ENCODE data around the gene LRRC39. TPM values are rescaled to one million over a fixed set of nuclear protein-coding genes. Genes with fewer than 3 reads are reported as not detected.
A peak's percentile ranks its signal among the peaks of the same experiment; 100 is the strongest.

The LRRC39 gene
- total RNA-seq, 1 experiment from 2014 or later: not detected

DNA sequence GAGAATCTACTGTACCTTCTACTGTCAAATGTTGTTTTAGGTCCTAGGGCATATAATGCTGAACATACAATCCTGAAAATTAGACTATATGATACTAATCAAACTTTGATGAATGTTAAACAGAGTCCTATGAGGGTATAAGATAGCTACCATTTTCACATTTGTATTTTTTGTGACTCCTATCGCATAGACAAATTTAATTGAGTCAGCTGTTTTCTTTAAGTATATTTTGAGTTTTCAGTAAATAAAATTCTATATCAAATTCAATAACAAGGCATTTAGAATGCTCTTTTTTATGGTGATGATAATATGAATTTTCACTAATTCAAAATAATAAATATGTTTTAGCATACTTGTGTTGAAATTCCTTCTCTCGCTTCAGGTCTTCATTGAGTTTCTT, 10.0 kb downstream of the LRRC39 start:
- no peaks in the 10 kb centered on the region for H3K9me3 ChIP-seq
- no peaks in the 10 kb centered on the region for H3K27me3 ChIP-seq
- no peaks in the 10 kb centered on the region for H3K36me3 ChIP-seq
- no peak overlapping the region for H3K4me3 ChIP-seq
- no peak for DNase-seq

DNA sequence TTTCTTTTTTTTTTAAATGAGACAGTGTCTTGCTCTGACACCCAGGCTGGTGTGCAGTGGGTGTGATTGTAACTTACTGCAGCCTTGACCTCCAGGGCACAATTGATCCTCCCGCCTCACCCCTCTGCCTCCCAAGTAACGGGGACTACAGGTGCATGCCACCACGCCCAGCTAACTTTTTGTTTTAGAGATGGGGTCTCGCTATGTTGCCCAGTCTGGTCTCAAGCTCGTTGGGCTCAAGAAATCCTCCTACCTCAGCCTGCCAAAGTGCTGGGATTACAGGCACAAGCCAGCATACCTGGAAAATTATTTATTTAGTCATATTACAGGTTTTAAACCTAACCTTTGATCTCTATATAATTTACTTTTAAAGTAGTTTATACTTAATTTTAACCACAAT, 13.4 kb downstream of the LRRC39 start:
- no peaks in the 10 kb centered on the region for H3K36me3 ChIP-seq
- no peaks in the 10 kb centered on the region for H3K27me3 ChIP-seq
- H3K4me3 ChIP-seq: no peak overlapping the region
- H3K9me3 ChIP-seq: no peaks in the 10 kb centered on the region
- no peak for DNase-seq

DNA sequence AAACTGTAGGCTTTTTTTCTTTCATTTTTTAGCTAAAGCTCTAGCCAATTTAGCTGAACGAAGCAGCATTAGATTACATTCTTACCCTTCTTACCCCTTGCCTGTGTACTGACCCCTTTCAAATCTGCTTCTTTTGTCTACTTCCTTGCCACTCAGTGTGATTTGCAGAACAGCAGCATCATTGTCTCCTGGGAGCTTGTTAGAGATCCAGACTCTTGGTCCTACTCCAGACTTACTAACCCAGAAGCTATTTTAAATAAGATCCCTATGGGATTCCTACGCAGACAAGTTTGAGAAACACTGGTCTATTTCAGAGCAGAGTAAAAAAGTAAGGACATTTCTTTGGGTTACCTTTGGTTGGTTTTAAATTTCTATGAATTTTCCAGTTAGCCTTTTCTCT, 13.8 kb downstream of the LRRC39 start:
- Histone ChIP-seq H3K4me3 (no peak overlapping the region), H3K36me3 (no peaks in the 10 kb centered on the region), H3K9me3 (no peaks in the 10 kb centered on the region), H3K27me3 (no peaks in the 10 kb centered on the region)
- DNase-seq: no peak

DNA sequence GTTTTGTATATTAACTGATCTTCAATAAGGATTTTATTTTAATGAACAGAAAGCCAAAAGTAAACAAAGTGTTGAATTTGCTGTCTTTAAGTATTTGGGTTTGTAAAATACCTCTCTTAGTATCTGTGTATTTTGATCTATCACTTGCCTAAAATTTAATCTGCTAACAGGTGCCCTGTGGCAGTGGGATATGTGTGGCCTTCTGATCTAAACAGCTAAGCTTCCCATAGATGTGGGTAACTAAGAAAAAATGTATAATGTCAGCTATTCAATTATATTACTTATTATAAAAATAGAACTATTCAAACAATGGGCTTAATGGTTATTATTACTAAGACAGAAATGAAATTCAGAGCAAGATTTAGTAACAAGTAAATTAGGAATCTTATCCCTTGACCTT, 15.2 kb downstream of the LRRC39 start:
- no peaks in the 10 kb centered on the region for H3K36me3 ChIP-seq
- no peaks in the 10 kb centered on the region for H3K9me3 ChIP-seq
- no peak overlapping the region for H3K4me3 ChIP-seq
- DNase-seq: no peak
- no peaks in the 10 kb centered on the region for H3K27me3 ChIP-seq

DNA sequence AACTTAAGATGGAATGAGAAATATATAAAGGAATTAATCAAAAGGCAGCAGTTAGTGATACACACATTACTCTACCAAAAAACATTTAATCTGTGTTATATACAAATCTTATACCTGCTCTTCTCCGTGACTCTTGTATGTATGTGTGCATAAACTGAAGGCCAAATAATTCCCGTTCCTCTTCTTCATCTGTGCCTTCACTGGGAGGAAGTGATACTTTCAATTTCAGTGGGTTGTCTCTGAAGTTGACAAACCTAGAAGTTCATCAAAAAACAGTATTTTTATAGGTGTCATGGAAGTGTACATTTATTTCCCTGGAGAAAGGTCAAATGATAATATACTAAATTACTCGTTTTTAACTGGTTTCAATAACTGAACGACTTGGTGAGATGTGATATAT, 25.8 kb downstream of the LRRC39 start:
- Histone ChIP-seq H3K4me3 (no peak overlapping the region), H3K36me3 (peaks cover 26% of the 10 kb centered on the region), H3K27me3 (no peaks in the 10 kb centered on the region), H3K9me3 (no peaks in the 10 kb centered on the region)
- no peak for DNase-seq

DNA sequence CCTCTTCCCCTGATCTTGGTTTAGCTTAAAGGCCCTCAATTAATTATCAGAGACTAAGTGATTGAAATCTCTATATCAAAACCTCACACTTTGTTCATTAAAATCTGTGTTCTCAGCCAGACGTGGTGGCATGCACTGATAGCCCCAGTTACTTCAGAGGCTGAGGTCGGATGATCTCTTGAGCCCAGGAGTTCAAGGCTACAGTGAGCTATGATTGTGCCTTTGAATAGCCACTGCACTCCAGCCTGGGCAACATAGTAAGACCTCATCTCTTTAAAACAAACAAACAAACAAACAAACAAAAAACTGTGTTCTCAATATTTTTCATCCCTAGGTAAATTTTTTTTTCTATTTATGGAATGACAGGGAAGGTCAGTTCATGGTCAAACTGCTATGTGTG, 26.4 kb downstream of the LRRC39 start:
- DNase-seq: no peak
- no peak overlapping the region for H3K4me3 ChIP-seq
- H3K36me3 ChIP-seq: peaks cover 30% of the 10 kb centered on the region
- no peaks in the 10 kb centered on the region for H3K27me3 ChIP-seq
- H3K9me3 ChIP-seq: no peaks in the 10 kb centered on the region

DNA sequence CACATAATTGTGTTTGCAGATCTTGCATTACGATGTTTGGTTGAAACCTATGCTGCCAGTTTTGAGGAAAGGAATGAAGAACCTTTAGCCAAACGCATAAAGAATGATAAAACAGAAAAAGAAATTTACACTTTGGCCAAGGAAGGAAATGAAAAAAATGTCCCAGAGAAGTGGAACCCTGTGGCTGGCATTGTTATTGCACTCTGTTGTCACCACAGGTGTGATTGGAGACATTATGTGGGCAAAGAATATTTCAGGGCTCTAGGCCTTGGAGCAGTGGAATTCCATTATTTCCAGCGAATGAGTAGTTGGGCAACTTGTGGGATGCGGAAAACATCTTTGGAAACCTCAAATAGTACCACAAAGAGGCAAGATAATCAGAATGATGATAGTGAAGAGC, 30.2 kb downstream of the LRRC39 start:
- Histone ChIP-seq H3K4me3 (no peak overlapping the region), H3K9me3 (no peaks in the 10 kb centered on the region), H3K27me3 (no peaks in the 10 kb centered on the region), H3K36me3 (peaks cover 55% of the 10 kb centered on the region)
- no peak for DNase-seq

DNA sequence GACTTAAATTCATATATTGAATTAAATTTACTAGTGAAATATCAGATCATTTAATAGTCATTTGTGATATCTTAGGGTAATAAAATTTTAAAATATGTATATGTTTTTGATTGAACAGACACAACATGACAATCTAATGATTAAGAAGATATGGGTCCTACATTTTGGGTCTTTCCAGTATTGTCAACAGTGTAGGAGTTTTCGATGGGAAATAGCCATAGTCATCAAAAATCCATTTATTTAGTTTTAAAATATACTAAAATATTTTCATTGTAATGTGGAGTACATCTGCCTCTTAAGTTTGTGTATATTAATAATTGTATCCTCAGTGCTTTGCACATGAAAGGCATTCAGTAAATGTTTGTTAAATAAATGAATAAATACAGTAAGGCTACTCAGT, 31.1 kb downstream of the LRRC39 start:
- no peaks in the 10 kb centered on the region for H3K27me3 ChIP-seq
- H3K9me3 ChIP-seq: no peaks in the 10 kb centered on the region
- H3K4me3 ChIP-seq: no peak overlapping the region
- H3K36me3 ChIP-seq: peaks cover 55% of the 10 kb centered on the region
- DNase-seq: no peak

DNA sequence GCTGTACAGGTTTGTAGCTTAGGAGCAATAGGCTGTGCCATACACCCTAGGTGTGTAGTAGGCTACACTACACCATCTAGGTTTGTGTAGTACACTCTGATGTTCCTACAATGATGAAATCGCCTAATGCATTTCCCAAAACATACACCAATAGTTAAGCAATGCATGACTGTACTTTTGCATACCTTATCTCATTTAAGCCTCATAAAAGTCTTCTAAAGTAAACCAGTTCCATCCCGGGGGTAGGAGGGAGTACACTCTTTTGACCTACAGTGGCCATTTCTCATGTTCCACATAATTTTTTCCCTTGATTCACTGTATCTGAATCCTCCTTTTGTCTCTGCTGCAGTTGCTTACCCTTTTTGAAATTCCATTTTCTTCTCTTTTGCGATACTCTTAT, 32.9 kb downstream of the LRRC39 start:
- H3K36me3 ChIP-seq: peaks cover 63% of the 10 kb centered on the region
- no peak for DNase-seq

DNA sequence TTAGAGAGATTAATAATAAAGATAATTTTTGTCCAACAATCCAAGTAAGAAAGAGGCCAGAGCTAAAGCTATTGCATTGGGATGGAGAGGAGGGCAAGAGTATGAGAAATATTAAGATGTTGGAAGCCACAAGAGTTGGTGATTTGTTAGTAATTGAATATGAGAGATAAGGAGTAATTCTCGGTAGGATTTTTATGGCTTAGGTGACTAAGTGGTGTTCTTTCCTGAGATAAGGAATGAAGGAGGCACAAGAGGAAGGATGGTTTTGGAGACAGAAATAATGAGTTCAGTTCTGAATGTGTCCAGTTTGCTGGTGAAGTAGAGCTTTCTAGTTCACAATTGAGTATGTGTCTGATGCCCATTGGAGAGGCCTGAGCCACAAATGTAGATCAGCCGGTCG, 35.7 kb downstream of the LRRC39 start:
- Histone ChIP-seq H3K9me3 (no peaks in the 10 kb centered on the region), H3K36me3 (peaks cover 68% of the 10 kb centered on the region), H3K4me3 (no peak overlapping the region), H3K27me3 (no peaks in the 10 kb centered on the region)
- DNase-seq: no peak

More for the DNA sequence above, 32.9 kb downstream of the LRRC39 start:
- no peaks in the 10 kb centered on the region for H3K27me3 ChIP-seq
- H3K4me3 ChIP-seq: no peak overlapping the region
- no peaks in the 10 kb centered on the region for H3K9me3 ChIP-seq

DNA sequence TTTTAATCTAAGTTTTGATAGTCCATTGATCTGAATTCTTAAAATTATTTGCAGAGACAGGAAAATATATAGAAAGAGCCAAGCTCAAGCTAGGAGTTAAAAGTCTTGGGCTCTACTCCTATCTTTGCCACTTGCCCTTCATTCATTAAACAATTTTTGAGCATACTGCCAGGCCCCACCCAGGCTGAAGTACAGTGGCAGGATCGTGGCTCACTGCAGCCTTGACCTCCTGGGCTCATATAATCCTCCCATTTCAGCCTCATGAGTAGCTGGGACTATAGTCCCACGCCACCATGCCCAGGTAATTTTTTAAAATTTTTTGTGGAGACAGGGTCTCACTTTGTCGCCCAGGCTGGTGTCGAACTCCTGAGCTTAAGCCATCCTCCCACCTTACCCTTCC, 36.9 kb downstream of the LRRC39 start:
- Histone ChIP-seq H3K9me3 (no peaks in the 10 kb centered on the region), H3K4me3 (no peak overlapping the region), H3K36me3 (peaks cover 73% of the 10 kb centered on the region), H3K27me3 (no peaks in the 10 kb centered on the region)
- no peak for DNase-seq

DNA sequence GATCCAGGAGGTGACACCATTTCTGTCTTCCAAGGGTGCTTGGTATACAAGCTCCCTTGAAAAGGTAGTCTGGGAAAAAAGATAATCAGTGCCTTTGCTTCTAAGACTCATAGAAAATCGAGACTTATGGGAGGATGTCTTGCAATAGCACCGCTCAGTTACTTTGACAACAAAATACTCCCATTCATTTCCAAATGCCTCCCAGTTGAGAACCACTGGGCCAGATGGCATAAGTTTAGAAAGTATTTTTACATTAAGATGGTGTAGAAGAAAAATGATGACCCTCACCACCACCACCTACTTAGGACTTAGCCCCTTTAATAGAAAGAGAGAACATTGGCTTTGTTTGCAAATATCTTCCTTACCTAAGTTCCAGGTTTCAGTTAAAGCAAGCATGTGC, 40.5 kb downstream of the LRRC39 start:
- Histone ChIP-seq H3K27me3 (no peaks in the 10 kb centered on the region), H3K36me3 (peaks cover 50% of the 10 kb centered on the region), H3K4me3 (no peak overlapping the region), H3K9me3 (no peaks in the 10 kb centered on the region)
- DNase-seq: no peak

DNA sequence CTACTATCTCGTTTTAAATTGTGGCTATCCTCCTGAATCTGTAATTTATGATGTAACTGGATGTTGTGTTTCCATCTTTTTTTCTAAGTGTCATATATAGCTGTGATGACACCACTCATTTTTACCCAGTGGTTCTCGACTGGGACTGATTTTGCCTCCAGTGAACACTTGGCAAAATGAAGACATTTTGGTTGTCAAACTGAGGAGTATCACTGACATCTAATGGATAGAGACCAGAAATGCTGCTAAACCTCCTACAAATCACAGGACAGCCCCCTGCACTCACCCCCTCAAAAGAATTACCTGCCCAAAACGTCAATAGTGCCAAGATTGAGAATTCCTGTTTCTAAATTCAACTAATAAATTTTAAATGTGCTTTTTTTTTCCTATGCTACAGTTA, 43.2 kb downstream of the LRRC39 start:
- no peak for DNase-seq
- Histone ChIP-seq H3K36me3 (peaks cover 37% of the 10 kb centered on the region), H3K9me3 (no peaks in the 10 kb centered on the region), H3K27me3 (no peaks in the 10 kb centered on the region), H3K4me3 (no peak overlapping the region)

DNA sequence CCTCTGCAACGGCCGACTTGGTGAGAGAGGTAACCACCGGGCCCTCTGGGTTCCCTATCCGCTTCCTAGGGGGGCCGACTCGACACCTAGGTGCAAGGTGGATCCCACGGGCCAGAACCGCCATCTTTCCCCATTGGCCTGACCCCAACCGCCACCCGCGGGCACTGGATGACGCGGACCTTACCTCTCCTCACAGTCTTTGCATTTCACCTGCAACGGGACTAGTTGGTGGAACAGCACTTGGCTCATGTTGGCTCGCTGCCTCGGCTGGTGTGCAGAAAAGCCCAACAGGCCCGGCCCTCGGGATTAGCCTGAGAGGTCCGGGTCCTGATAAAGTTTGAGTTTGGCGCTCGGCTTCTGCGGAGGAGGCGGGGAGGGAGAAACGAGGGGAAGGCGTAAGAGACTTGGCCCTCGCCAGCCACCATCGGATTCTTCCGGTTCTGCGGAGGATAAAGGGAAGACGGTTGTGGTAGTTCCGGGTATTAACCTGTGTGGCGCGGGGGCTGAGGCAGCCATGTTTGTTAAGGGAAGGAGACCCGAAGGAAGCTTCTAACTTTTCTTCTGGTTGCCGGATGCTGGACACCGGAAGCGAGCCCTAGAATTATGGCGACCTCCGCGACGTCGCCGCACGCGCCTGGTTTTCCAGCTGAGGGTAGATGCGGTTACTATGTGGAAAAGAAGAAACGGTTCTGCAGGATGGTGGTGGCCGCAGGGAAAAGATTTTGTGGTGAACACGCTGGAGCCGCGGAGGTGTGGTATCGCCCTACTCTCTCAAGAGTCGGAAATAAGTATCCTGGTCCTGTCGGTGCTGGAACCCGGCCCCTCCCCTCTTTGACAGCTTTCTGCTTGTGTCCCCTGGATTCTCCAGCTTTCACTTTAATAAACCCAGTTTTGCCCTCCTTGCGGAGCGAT, 45.2 kb downstream of the LRRC39 start, which contains the start of the genes SASS6 and TRMT13:
Gene SASS6 (minus strand): TSS at position 365 of the 912 bp plus-strand sequence. CDS start 116 bp downstream, at position 249.
Gene TRMT13 (plus strand): TSS at position 598 of the 912 bp plus-strand sequence. CDS start 6 bp downstream, at position 604.
- Histone ChIP-seq H3K36me3 (peaks cover 17% of the 10 kb centered on the region), H3K4me3 (peak within 1 kb of the TSS; percentile 85), H3K9me3 (no peaks in the 10 kb centered on the region), H3K27me3 (no peaks in the 10 kb centered on the region)
- peak; percentile 97 for DNase-seq

DNA sequence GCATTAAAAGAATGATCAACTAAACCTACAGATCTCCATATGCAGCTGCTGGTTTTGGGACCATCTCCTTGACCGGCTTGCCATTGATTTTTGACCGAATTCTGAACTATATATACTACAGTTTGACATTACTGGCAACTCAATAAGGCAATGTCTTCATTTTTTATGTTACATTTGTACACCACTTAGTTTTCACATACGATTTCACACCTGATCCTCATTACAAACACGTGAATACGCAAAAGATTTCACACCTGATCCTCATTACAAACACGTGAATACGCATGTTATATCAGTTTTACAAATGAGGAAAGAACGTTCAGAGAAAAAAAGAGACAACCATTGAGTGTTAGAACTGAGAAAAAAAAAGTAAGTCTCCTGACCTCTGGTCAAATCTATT, 46.4 kb downstream of the LRRC39 start:
- Histone ChIP-seq H3K4me3 (peak overlapping the region; percentile 85), H3K9me3 (no peaks in the 10 kb centered on the region), H3K36me3 (peaks cover 6% of the 10 kb centered on the region), H3K27me3 (no peaks in the 10 kb centered on the region)
- DNase-seq: no peak

DNA sequence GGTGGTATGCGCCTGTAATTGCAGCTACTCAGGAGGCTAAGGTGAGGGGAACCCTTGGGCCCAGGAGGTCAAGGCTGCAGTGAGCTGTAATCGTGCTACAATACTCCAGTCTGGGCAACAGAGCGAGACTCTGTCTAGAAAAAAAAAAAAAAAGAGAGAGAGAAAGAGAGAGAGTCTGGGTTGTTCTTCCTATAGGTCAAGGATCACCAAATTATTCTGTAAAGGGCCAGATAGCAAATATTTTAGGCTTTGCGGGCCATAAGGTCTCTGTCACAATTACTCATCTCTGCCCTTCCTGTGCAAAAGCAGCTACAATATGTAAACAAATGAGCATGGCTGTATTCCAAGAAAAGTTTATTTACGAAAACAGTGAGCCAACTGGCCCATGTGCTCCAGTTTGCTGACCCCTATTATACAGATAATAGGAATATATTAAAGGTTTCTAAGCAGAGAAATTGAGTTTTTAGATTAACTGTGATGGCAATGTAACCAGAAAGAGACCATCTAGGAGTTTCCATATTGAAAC, 47.4 kb downstream of the LRRC39 start:
- H3K9me3 ChIP-seq: no peaks in the 10 kb centered on the region
- peak; percentile 28 for DNase-seq
- no peak overlapping the region for H3K4me3 ChIP-seq
- no peaks in the 10 kb centered on the region for H3K27me3 ChIP-seq
- H3K36me3 ChIP-seq: no peaks in the 10 kb centered on the region; the same call in 1 of the 2 replicates

DNA sequence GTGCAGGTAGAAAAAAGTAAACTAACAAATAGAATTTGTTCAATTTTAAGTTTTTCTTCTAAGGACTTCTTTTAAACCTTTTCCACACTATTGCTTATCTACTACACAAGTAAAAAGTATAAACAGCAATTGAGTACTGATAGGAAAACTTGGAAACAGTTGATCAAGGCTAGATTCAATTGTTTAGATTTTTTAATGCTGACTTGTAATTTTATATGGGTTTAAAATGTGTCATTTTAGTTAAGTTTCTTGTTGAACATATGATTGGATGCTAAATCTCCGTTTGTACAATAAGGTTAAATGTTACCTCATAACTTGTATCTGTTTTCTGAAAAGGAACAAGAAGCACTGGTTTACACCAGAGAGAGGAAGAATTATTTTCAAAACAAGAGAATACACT, 50.8 kb downstream of the LRRC39 start:
- Histone ChIP-seq H3K27me3 (no peaks in the 10 kb centered on the region), H3K36me3 (no peaks in the 10 kb centered on the region), H3K4me3 (no peak overlapping the region), H3K9me3 (no peaks in the 10 kb centered on the region)
- DNase-seq: no peak

DNA sequence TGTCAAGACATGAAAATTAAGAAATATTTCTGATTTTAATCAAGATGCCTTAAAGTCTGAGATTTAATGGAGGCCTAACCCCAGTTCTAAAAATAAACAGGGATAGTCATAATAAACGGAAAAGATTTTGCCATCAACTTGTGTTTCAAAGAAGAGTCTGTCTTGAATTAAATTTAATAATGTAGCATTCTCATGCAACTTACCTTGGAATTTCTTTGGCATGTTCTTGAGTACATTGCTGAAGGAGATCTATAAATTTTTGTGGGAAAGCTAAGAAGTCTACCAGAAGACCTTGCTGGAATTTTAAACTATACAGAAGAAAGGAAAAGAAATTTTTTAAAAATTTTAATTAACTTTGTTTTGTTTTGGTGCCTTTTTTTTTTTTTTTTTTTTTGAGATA, 55.9 kb downstream of the LRRC39 start:
- no peak for DNase-seq
- Histone ChIP-seq H3K9me3 (no peaks in the 10 kb centered on the region), H3K36me3 (peaks cover 4% of the 10 kb centered on the region; the same call in 1 of the 2 replicates), H3K27me3 (no peaks in the 10 kb centered on the region), H3K4me3 (no peak overlapping the region)
